Measurements from ENCODE around the gene SLC9A8. TPM values are rescaled to one million over a fixed set of nuclear protein-coding genes. Genes with fewer than 3 reads are reported as not detected.
A peak's percentile ranks its signal among the peaks of the same experiment; 100 is the strongest.

Gene SLC9A8
- total RNA-seq, 1 donor from 2014 or later = 3.1 TPM

- Histone ChIP-seq H3K4me1 (ENCODE audit: control insufficient read depth in 3 of 3, insufficient read depth in 3 of 3, low read length in 3 of 3) (peaks cover 0 to 11% (median 7%) of the 10 kb centered on the region in 3 donors), H3K9ac (ENCODE audit: low read depth in 1 of 3, low read length in 3 of 3) (no peak overlapping the region), H3K36me3 (ENCODE audit: control insufficient read depth in 3 of 3, insufficient read depth in 3 of 3, low read length in 3 of 3) (peaks cover 25 to 48% (median 34%) of the 10 kb centered on the region in 3 donors), H3K9me3 (ENCODE audit: control insufficient read depth in 3 of 3, low read length in 3 of 3) (no peaks in the 10 kb centered on the region), H3K27ac (ENCODE audit: low read depth, low read length) (no peak overlapping the region), H3K4me3 (ENCODE audit: low read length in 3 of 3) (no peak overlapping the region), H3K27me3 (ENCODE audit: control insufficient read depth in 3 of 3, insufficient read depth in 3 of 3, low read length in 3 of 3) (no peaks in the 10 kb centered on the region)
These were observed 57.6 kb downstream of the SLC9A8 start for GRCh38 chr20:49870261-49870660.

- Histone ChIP-seq H3K27ac (ENCODE audit: low read depth, low read length) (no peak overlapping the region), H3K9me3 (ENCODE audit: control insufficient read depth in 3 of 3, low read length in 3 of 3) (no peaks in the 10 kb centered on the region), H3K4me1 (ENCODE audit: control insufficient read depth in 3 of 3, insufficient read depth in 3 of 3, low read length in 3 of 3) (peaks cover 0 to 9% (median 7%) of the 10 kb centered on the region in 3 donors), H3K27me3 (ENCODE audit: control insufficient read depth in 3 of 3, insufficient read depth in 3 of 3, low read length in 3 of 3) (no peaks in the 10 kb centered on the region), H3K4me3 (ENCODE audit: low read length in 3 of 3) (no peak overlapping the region), H3K9ac (ENCODE audit: low read depth in 1 of 3, low read length in 3 of 3) (peak overlapping the region in 1 of 3 donors; percentile 25), H3K36me3 (ENCODE audit: control insufficient read depth in 3 of 3, insufficient read depth in 3 of 3, low read length in 3 of 3) (peaks cover 21 to 47% (median 30%) of the 10 kb centered on the region in 3 donors)
These were observed 58.8 kb downstream of the SLC9A8 start for GRCh38 chr20:49871391-49871948.

- peaks cover 21 to 49% (median 33%) of the 10 kb centered on the region in 3 donors for H3K36me3 ChIP-seq (ENCODE audit: control insufficient read depth in 3 of 3, insufficient read depth in 3 of 3, low read length in 3 of 3)
- no peaks in the 10 kb centered on the region for H3K27me3 ChIP-seq (ENCODE audit: control insufficient read depth in 3 of 3, insufficient read depth in 3 of 3, low read length in 3 of 3)
- H3K9ac ChIP-seq (ENCODE audit: low read depth in 1 of 3, low read length in 3 of 3) = no peak overlapping the region
- H3K4me1 ChIP-seq (ENCODE audit: control insufficient read depth in 3 of 3, insufficient read depth in 3 of 3, low read length in 3 of 3) = peaks cover 0 to 9% (median 7%) of the 10 kb centered on the region in 3 donors
- no peaks in the 10 kb centered on the region for H3K9me3 ChIP-seq (ENCODE audit: control insufficient read depth in 3 of 3, low read length in 3 of 3)
- H3K27ac ChIP-seq (ENCODE audit: low read depth, low read length) = no peak overlapping the region
- no peak overlapping the region for H3K4me3 ChIP-seq (ENCODE audit: low read length in 3 of 3)
These were observed 59.4 kb downstream of the SLC9A8 start for GRCh38 chr20:49872056-49872455.

- peaks cover 11 to 44% (median 32%) of the 10 kb centered on the region in 3 donors for H3K36me3 ChIP-seq (ENCODE audit: control insufficient read depth in 3 of 3, insufficient read depth in 3 of 3, low read length in 3 of 3)
- no peak overlapping the region for H3K9ac ChIP-seq (ENCODE audit: low read depth in 1 of 3, low read length in 3 of 3)
- no peaks in the 10 kb centered on the region for H3K27me3 ChIP-seq (ENCODE audit: control insufficient read depth in 3 of 3, insufficient read depth in 3 of 3, low read length in 3 of 3)
- no peaks in the 10 kb centered on the region for H3K9me3 ChIP-seq (ENCODE audit: control insufficient read depth in 3 of 3, low read length in 3 of 3)
- peaks cover 0 to 9% (median 7%) of the 10 kb centered on the region in 3 donors for H3K4me1 ChIP-seq (ENCODE audit: control insufficient read depth in 3 of 3, insufficient read depth in 3 of 3, low read length in 3 of 3)
- H3K4me3 ChIP-seq (ENCODE audit: low read length in 3 of 3) = no peak overlapping the region
- no peak overlapping the region for H3K27ac ChIP-seq (ENCODE audit: low read depth, low read length)
These were observed 62.1 kb downstream of the SLC9A8 start for GRCh38 chr20:49874696-49875095.

GRCh38 chr20:49877386-49877921 lies 64.8 kb downstream of the SLC9A8 start:
- Histone ChIP-seq H3K4me3 (ENCODE audit: low read length in 3 of 3) (no peak overlapping the region), H3K4me1 (ENCODE audit: control insufficient read depth in 3 of 3, insufficient read depth in 3 of 3, low read length in 3 of 3) (no peaks in the 10 kb centered on the region), H3K27me3 (ENCODE audit: control insufficient read depth in 3 of 3, insufficient read depth in 3 of 3, low read length in 3 of 3) (no peaks in the 10 kb centered on the region), H3K9me3 (ENCODE audit: control insufficient read depth in 3 of 3, low read length in 3 of 3) (no peaks in the 10 kb centered on the region), H3K27ac (ENCODE audit: low read depth, low read length) (no peak overlapping the region), H3K36me3 (ENCODE audit: control insufficient read depth in 3 of 3, insufficient read depth in 3 of 3, low read length in 3 of 3) (peaks cover 23 to 46% (median 45%) of the 10 kb centered on the region in 3 donors), H3K9ac (ENCODE audit: low read depth in 1 of 3, low read length in 3 of 3) (no peak overlapping the region)

- no peaks in the 10 kb centered on the region for H3K27me3 ChIP-seq (ENCODE audit: control insufficient read depth in 3 of 3, insufficient read depth in 3 of 3, low read length in 3 of 3)
- H3K36me3 ChIP-seq (ENCODE audit: control insufficient read depth in 3 of 3, insufficient read depth in 3 of 3, low read length in 3 of 3) = peaks cover 32 to 57% (median 55%) of the 10 kb centered on the region in 3 donors
- no peaks in the 10 kb centered on the region for H3K9me3 ChIP-seq (ENCODE audit: control insufficient read depth in 3 of 3, low read length in 3 of 3)
These were observed 66.3 kb downstream of the SLC9A8 start for GRCh38 chr20:49878977-49879376.

GRCh38 chr20:49880177-49880576 lies 67.5 kb downstream of the SLC9A8 start:
- Histone ChIP-seq H3K4me3 (ENCODE audit: low read length in 3 of 3) (no peak overlapping the region), H3K9ac (ENCODE audit: low read depth in 1 of 3, low read length in 3 of 3) (no peak overlapping the region), H3K9me3 (ENCODE audit: control insufficient read depth in 3 of 3, low read length in 3 of 3) (no peaks in the 10 kb centered on the region), H3K27me3 (ENCODE audit: control insufficient read depth in 3 of 3, insufficient read depth in 3 of 3, low read length in 3 of 3) (no peaks in the 10 kb centered on the region), H3K27ac (ENCODE audit: low read depth, low read length) (no peak overlapping the region), H3K4me1 (ENCODE audit: control insufficient read depth in 3 of 3, insufficient read depth in 3 of 3, low read length in 3 of 3) (no peaks in the 10 kb centered on the region), H3K36me3 (ENCODE audit: control insufficient read depth in 3 of 3, insufficient read depth in 3 of 3, low read length in 3 of 3) (peaks cover 39 to 57% (median 56%) of the 10 kb centered on the region in 3 donors)

More at GRCh38 chr20:49878977-49879376, 66.3 kb downstream of the SLC9A8 start:
- Histone ChIP-seq H3K4me1 (ENCODE audit: control insufficient read depth in 3 of 3, insufficient read depth in 3 of 3, low read length in 3 of 3) (no peaks in the 10 kb centered on the region), H3K4me3 (ENCODE audit: low read length in 3 of 3) (no peak overlapping the region), H3K9ac (ENCODE audit: low read depth in 1 of 3, low read length in 3 of 3) (no peak overlapping the region), H3K27ac (ENCODE audit: low read depth, low read length) (no peak overlapping the region)

- Histone ChIP-seq H3K9ac (ENCODE audit: low read depth in 1 of 3, low read length in 3 of 3) (no peak overlapping the region), H3K4me1 (ENCODE audit: control insufficient read depth in 3 of 3, insufficient read depth in 3 of 3, low read length in 3 of 3) (no peaks in the 10 kb centered on the region), H3K27me3 (ENCODE audit: control insufficient read depth in 3 of 3, insufficient read depth in 3 of 3, low read length in 3 of 3) (no peaks in the 10 kb centered on the region), H3K4me3 (ENCODE audit: low read length in 3 of 3) (no peak overlapping the region), H3K36me3 (ENCODE audit: control insufficient read depth in 3 of 3, insufficient read depth in 3 of 3, low read length in 3 of 3) (peaks cover 41 to 61% (median 58%) of the 10 kb centered on the region in 3 donors), H3K9me3 (ENCODE audit: control insufficient read depth in 3 of 3, low read length in 3 of 3) (no peaks in the 10 kb centered on the region), H3K27ac (ENCODE audit: low read depth, low read length) (no peak overlapping the region)
These were observed 68.3 kb downstream of the SLC9A8 start for GRCh38 chr20:49880724-49881445.

GRCh38 chr20:49882171-49882970 lies 69.7 kb downstream of the SLC9A8 start:
- Histone ChIP-seq H3K27me3 (ENCODE audit: control insufficient read depth in 3 of 3, insufficient read depth in 3 of 3, low read length in 3 of 3) (no peaks in the 10 kb centered on the region), H3K36me3 (ENCODE audit: control insufficient read depth in 3 of 3, insufficient read depth in 3 of 3, low read length in 3 of 3) (peaks cover 40 to 62% (median 57%) of the 10 kb centered on the region in 3 donors), H3K9me3 (ENCODE audit: control insufficient read depth in 3 of 3, low read length in 3 of 3) (no peaks in the 10 kb centered on the region), H3K4me3 (ENCODE audit: low read length in 3 of 3) (no peak overlapping the region), H3K4me1 (ENCODE audit: control insufficient read depth in 3 of 3, insufficient read depth in 3 of 3, low read length in 3 of 3) (peaks cover 3 to 9% (median 5%) of the 10 kb centered on the region in 3 donors), H3K27ac (ENCODE audit: low read depth, low read length) (no peak overlapping the region), H3K9ac (ENCODE audit: low read depth in 1 of 3, low read length in 3 of 3) (no peak overlapping the region)
